SK-N-SH (cell line): ENCODE data around the gene OR6V1. TPM values are rescaled to one million over a fixed set of nuclear protein-coding genes. Genes with fewer than 3 reads are reported as not detected.

Experiments used
- CTCF ChIA-PET: fragments of 300-600, 350-600 bp; formaldehyde crosslinking; extraction: SDS; loops from one replicate; lab custom pipeline; 2021; lab: Yijun Ruan, JAX
- POLR2A ChIA-PET: fragments of 350-600 bp; sonication (Branson Sonifier 250); formaldehyde crosslinking; extraction: SDS; loops from one replicate; lab custom pipeline; 2020; ENCODE audit warnings: antibody characterized with exemption, inconsistent platforms; lab: Yijun Ruan, JAX
- DNase-seq: peaks from one replicate; pipeline ENCODE4 v3.0.0; 2012
- H2AFZ ChIP-seq: fragments of 200-600 bp; sonication (generic); 2 replicates; pipeline ENCODE4 v1.8.1; 2016; ENCODE audit warnings: antibody characterized with exemption, mild to moderate bottlenecking, low read depth
- H3F3A ChIP-seq: fragments of 200-600 bp; sonication (generic); replicated peaks from 2 replicates; pipeline ENCODE3; 2016; ENCODE audit warnings: antibody characterized with exemption, mild to moderate bottlenecking; ENCODE audit not compliant: insufficient read depth
- H3K27ac ChIP-seq, 2 experiments: fragments of 200-500 bp in 1 of 2; fragments of 200-600 bp in 1 of 2; sonication (Bioruptor generic) in 1 of 2; sonication (generic), shearing (Covaris generic) in 1 of 2; 2 replicates each; pipeline versions ENCODE4 v1.5.1 to v1.6.1; 2014 to 2016; ENCODE audit warnings: low read depth in 2 of 2, inconsistent platforms in 1 of 2, low read length in 1 of 2, mild to moderate bottlenecking in 1 of 2, mixed read lengths in 1 of 2
- H3K27me3 ChIP-seq: fragments of 200-600 bp; sonication (generic), shearing (Covaris generic); 2 replicates; pipeline ENCODE4 v1.6.1; 2016; ENCODE audit warnings: mixed run types; ENCODE audit not compliant: insufficient read depth
- H3K36me3 ChIP-seq, 2 experiments: fragments of 200-500 bp in 1 of 2; fragments of 200-600 bp in 1 of 2; sonication (Bioruptor generic) in 1 of 2; sonication (generic) in 1 of 2; replicated peaks in 1 of 2; 2 replicates each; pipeline versions ENCODE3 to v1.5.1; 2014 to 2016; ENCODE audit warnings: low read length in 1 of 2, mild to moderate bottlenecking in 1 of 2; ENCODE audit not compliant: insufficient read depth in 2 of 2, control insufficient read depth in 1 of 2
- H3K4me1 ChIP-seq, 2 experiments: fragments of 200-500 bp in 1 of 2; fragments of 200-600 bp in 1 of 2; sonication (Bioruptor generic) in 1 of 2; sonication (generic), shearing (Covaris generic) in 1 of 2; 2 replicates each; pipeline versions ENCODE4 v1.5.1 to v1.6.1; 2014 to 2016; ENCODE audit warnings: low read depth in 1 of 2, low read length in 1 of 2, mixed run types in 1 of 2; ENCODE audit not compliant: insufficient read depth in 2 of 2, control insufficient read depth in 1 of 2
- H3K4me2 ChIP-seq: fragments of 200-600 bp; sonication (generic), shearing (Covaris generic); 2 replicates; pipeline ENCODE4 v1.6.1; 2017; ENCODE audit warnings: mixed run types
- H3K4me3 ChIP-seq, 2 experiments: fragments of 200-500 bp in 1 of 2; fragments of 200-600 bp in 1 of 2; sonication (Bioruptor generic) in 1 of 2; sonication (generic), shearing (Covaris generic) in 1 of 2; 2 replicates each; pipeline versions ENCODE4 v1.5.1 to v1.8.1; 2014 to 2016; ENCODE audit warnings: low read depth in 2 of 2, inconsistent platforms in 1 of 2, low read length in 1 of 2, mild to moderate bottlenecking in 1 of 2, mixed read lengths in 1 of 2, moderate library complexity in 1 of 2
- H3K79me2 ChIP-seq: fragments of 200-600 bp; sonication (generic); 2 replicates; pipeline ENCODE4 v1.8.1; 2017; ENCODE audit warnings: mild to moderate bottlenecking; ENCODE audit not compliant: insufficient read depth
- H3K9ac ChIP-seq: fragments of 200-600 bp; sonication (generic); 2 replicates; pipeline ENCODE4 v1.6.1; 2017; ENCODE audit warnings: mixed run types
- H3K9me2 ChIP-seq: fragments of 200-600 bp; sonication (generic); 2 replicates; pipeline ENCODE4 v1.6.1; 2017; ENCODE audit warnings: mixed run types
- H3K9me3 ChIP-seq: fragments of 200-600 bp; sonication (generic); 2 replicates; pipeline ENCODE4 v1.6.1; 2017; ENCODE audit warnings: mixed run types, mild to moderate bottlenecking, moderate library complexity
- H4K20me1 ChIP-seq: fragments of 200-600 bp; sonication (generic); 2 replicates; pipeline ENCODE4 v1.6.1; 2017; ENCODE audit warnings: mild to moderate bottlenecking, mixed run types; ENCODE audit not compliant: insufficient read depth
- CHD2 ChIP-seq: fragments of 150-350 bp; IDR thresholded peaks from 2 replicates; pipeline ENCODE4 v1.6.1; 2018; ENCODE audit warnings: low read length; ENCODE audit not compliant: partially characterized antibody
- EZH2phosphoT487 ChIP-seq: fragments of 200-600 bp; sonication (generic); IDR thresholded peaks from 2 replicates; pipeline ENCODE4 v1.6.1; 2017; ENCODE audit warnings: low read depth, mixed run types, mild to moderate bottlenecking, antibody characterized with exemption, moderate library complexity, borderline replicate concordance
- FOXJ3 ChIP-seq: sonication (generic); formaldehyde crosslinking; IDR thresholded peaks from 2 replicates; pipeline ENCODE4 v1.5.1; 2020; ENCODE audit warnings: mild to moderate bottlenecking, missing genetic modification reagents
- FOXM1 ChIP-seq: IDR thresholded peaks from 2 replicates; pipeline ENCODE4 v1.4.0; 2012; ENCODE audit warnings: low read depth, mild to moderate bottlenecking
- GABPA ChIP-seq: IDR thresholded peaks from 2 replicates; pipeline ENCODE4 v1.4.0; 2012; ENCODE audit warnings: low read depth, mild to moderate bottlenecking
- GATA2 ChIP-seq: sonication (generic); formaldehyde crosslinking; IDR thresholded peaks from 2 replicates; pipeline ENCODE4 v1.5.0; 2020; ENCODE audit warnings: mild to moderate bottlenecking, missing genetic modification reagents
- JUND ChIP-seq: IDR thresholded peaks from 2 replicates; pipeline ENCODE4 v1.4.0; 2012
- MEF2A ChIP-seq: IDR thresholded peaks from 2 replicates; pipeline ENCODE4 v1.4.0; 2012; ENCODE audit warnings: low read depth, borderline replicate concordance
- NFIC ChIP-seq: IDR thresholded peaks from 2 replicates; pipeline ENCODE4 v1.4.0; 2012; ENCODE audit warnings: borderline replicate concordance
- NRF1 ChIP-seq: IDR thresholded peaks from 2 replicates; pipeline ENCODE4 v1.6.1; 2012; ENCODE audit warnings: low read depth, mild to moderate bottlenecking, low read length
- POLR2AphosphoS5 ChIP-seq: IDR thresholded peaks from 2 replicates; pipeline ENCODE4 v1.6.1; 2012; ENCODE audit warnings: low read depth, low read length
- RFX5 ChIP-seq: IDR thresholded peaks from 2 replicates; pipeline ENCODE4 v1.6.1; 2012; ENCODE audit warnings: mild to moderate bottlenecking, improper control_type of control experiment, low read length
- RXRA ChIP-seq: IDR thresholded peaks from 2 replicates; pipeline ENCODE4 v1.4.0; 2012; ENCODE audit warnings: low read depth, mild to moderate bottlenecking, borderline replicate concordance
- SIN3A ChIP-seq: IDR thresholded peaks from 2 replicates; pipeline ENCODE4 v1.6.1; 2012; ENCODE audit warnings: low read depth, mild to moderate bottlenecking, low read length, moderate library complexity, borderline replicate concordance
- TAF1 ChIP-seq: IDR thresholded peaks from 2 replicates; pipeline ENCODE4 v1.6.1; 2012; ENCODE audit warnings: low read depth, mild to moderate bottlenecking, low read length, moderate library complexity, borderline replicate concordance
- TCF12 ChIP-seq: IDR thresholded peaks from 2 replicates; pipeline ENCODE4 v1.4.0; 2012
- TEAD4 ChIP-seq: IDR thresholded peaks from 2 replicates; pipeline ENCODE4 v1.4.0; 2012; ENCODE audit warnings: mild to moderate bottlenecking, borderline replicate concordance; ENCODE audit not compliant: insufficient read depth
- YY1 ChIP-seq: IDR thresholded peaks from 2 replicates; pipeline ENCODE4 v1.4.0; 2012; ENCODE audit warnings: low read depth, mild to moderate bottlenecking
- WGBS: methylation state at CpG from one replicate; pipeline ENCODE4 v1.1.6; 2017; ENCODE audit warnings: low lambda C conversion rate; 5-methylcytosine and 5-hydroxymethylcytosine counted together
- polyA plus RNA-seq, 3 experiments: library from polyadenylated mRNA; depleted of rRNA; stranded (reverse); fragments of >200 nt; gene quantifications; 2 replicates each; pipeline ENCODE4 v1.2.3, GENCODE V29; 2012
- TF ChIP-seq, protein P1 (sequence below): IDR thresholded peaks from 2 replicates; pipeline ENCODE4 v1.4.0; 2012; ENCODE audit warnings: low read depth, borderline replicate concordance
- TF ChIP-seq, protein P2 (sequence below): fragments of 150-350 bp; IDR thresholded peaks from 2 replicates; pipeline ENCODE4 v1.6.1; 2016; ENCODE audit warnings: mild to moderate bottlenecking, low read depth, low read length
- TF ChIP-seq, protein P3 (sequence below): fragments of 150-350 bp; IDR thresholded peaks from 2 replicates; pipeline ENCODE4 v1.6.1; 2017; ENCODE audit warnings: antibody characterized with exemption, low read length, low read depth, borderline replicate concordance
- TF ChIP-seq, protein P4 (sequence below): IDR thresholded peaks from 2 replicates; pipeline ENCODE4 v1.6.1; 2012; ENCODE audit warnings: mild to moderate bottlenecking, low read depth, low read length, moderate library complexity

Gene OR6V1
- polyA plus RNA-seq, 1 of the 3 experiments (the other 2 are of a cell fraction): not detected

DNA sequence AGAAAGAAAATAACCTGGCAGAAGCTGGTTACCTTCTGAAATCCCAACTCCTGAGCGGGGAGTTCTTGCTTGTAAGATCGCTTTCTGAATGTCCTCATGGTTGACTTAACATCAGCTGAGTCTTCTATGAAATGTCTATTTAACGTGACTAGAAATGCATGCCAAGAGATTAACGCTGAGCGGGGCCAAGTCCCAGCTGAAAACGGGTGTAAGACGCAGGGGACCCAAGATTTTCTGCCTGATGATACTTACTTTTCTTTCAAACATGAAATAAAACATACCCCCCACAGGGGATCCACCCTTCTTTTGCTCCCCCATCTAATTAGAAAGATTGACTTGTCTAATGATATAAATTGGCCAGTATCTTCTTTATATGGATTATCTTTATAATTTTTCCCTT is 40.1 kb upstream of the OR6V1 start (continued):
- TF ChIP-seq, protein P1, sequence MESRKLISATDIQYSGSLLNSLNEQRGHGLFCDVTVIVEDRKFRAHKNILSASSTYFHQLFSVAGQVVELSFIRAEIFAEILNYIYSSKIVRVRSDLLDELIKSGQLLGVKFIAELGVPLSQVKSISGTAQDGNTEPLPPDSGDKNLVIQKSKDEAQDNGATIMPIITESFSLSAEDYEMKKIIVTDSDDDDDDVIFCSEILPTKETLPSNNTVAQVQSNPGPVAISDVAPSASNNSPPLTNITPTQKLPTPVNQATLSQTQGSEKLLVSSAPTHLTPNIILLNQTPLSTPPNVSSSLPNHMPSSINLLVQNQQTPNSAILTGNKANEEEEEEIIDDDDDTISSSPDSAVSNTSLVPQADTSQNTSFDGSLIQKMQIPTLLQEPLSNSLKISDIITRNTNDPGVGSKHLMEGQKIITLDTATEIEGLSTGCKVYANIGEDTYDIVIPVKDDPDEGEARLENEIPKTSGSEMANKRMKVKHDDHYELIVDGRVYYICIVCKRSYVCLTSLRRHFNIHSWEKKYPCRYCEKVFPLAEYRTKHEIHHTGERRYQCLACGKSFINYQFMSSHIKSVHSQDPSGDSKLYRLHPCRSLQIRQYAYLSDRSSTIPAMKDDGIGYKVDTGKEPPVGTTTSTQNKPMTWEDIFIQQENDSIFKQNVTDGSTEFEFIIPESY: no peak
- no peak for TF ChIP-seq POLR2AphosphoS5
- no peak for TF ChIP-seq RFX5
- no peak for TF ChIP-seq TCF12
- no peak for TF ChIP-seq TAF1

DNA sequence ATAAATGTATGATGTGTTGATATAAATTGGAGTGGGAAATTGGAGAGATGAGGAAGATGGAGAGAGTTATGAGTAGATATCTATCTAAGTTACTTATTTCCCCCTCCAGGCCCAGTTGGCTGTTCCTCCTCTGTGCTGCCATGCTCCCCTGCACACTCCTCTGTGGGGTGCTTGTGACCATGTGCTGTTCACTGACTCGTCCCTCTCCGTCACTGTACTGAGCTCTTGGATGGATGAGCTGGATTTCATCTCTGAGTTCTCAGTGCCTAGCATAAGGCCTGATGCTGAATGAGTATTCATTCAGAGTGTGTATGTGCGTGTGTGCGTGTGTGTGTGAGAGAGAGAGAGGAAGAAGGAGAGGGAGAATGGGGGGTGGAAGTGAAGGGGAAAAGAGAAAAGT is 39.7 kb upstream of the OR6V1 start:
- no peak for DNase-seq
- 85% methylated on average over 4 of the region's 4 CpGs for WGBS
- H3K27ac ChIP-seq: no peak overlapping the region

More for the DNA sequence above, 39.7 kb upstream of the OR6V1 start:
- Histone ChIP-seq H3K27me3 (no peaks in the 10 kb centered on the region), H3K4me1 (peaks cover 3 to 33% of the 10 kb centered on the region in 2 experiments), H3K9ac (no peak overlapping the region), H3K4me3 (no peak overlapping the region), H3K9me2 (no peaks in the 10 kb centered on the region), H3K36me3 (no peaks in the 10 kb centered on the region), H2AFZ (no peak overlapping the region), H3K9me3 (no peaks in the 10 kb centered on the region), H3F3A (peaks cover 8% of the 10 kb centered on the region), H3K79me2 (no peaks in the 10 kb centered on the region), H4K20me1 (no peaks in the 10 kb centered on the region), H3K4me2 (no peak overlapping the region)
- TF ChIP-seq NFIC (no peak), TEAD4 (no peak), POLR2AphosphoS5 (no peak), GATA2 (no peak), CHD2 (no peak), SIN3A (no peak), FOXM1 (no peak), TAF1 (no peak), NRF1 (no peak), RXRA (no peak), JUND (no peak), GABPA (no peak), YY1 (no peak), MEF2A (no peak), FOXJ3 (CRISPR knock-in tag) (no peak), EZH2phosphoT487 (no peak)
- TF ChIP-seq, protein P2, sequence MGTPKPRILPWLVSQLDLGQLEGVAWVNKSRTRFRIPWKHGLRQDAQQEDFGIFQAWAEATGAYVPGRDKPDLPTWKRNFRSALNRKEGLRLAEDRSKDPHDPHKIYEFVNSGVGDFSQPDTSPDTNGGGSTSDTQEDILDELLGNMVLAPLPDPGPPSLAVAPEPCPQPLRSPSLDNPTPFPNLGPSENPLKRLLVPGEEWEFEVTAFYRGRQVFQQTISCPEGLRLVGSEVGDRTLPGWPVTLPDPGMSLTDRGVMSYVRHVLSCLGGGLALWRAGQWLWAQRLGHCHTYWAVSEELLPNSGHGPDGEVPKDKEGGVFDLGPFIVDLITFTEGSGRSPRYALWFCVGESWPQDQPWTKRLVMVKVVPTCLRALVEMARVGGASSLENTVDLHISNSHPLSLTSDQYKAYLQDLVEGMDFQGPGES: no peak
- TF ChIP-seq, protein P3, sequence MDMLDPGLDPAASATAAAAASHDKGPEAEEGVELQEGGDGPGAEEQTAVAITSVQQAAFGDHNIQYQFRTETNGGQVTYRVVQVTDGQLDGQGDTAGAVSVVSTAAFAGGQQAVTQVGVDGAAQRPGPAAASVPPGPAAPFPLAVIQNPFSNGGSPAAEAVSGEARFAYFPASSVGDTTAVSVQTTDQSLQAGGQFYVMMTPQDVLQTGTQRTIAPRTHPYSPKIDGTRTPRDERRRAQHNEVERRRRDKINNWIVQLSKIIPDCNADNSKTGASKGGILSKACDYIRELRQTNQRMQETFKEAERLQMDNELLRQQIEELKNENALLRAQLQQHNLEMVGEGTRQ: no peak
- TF ChIP-seq, protein P1: no peak
- TF ChIP-seq, protein P4, sequence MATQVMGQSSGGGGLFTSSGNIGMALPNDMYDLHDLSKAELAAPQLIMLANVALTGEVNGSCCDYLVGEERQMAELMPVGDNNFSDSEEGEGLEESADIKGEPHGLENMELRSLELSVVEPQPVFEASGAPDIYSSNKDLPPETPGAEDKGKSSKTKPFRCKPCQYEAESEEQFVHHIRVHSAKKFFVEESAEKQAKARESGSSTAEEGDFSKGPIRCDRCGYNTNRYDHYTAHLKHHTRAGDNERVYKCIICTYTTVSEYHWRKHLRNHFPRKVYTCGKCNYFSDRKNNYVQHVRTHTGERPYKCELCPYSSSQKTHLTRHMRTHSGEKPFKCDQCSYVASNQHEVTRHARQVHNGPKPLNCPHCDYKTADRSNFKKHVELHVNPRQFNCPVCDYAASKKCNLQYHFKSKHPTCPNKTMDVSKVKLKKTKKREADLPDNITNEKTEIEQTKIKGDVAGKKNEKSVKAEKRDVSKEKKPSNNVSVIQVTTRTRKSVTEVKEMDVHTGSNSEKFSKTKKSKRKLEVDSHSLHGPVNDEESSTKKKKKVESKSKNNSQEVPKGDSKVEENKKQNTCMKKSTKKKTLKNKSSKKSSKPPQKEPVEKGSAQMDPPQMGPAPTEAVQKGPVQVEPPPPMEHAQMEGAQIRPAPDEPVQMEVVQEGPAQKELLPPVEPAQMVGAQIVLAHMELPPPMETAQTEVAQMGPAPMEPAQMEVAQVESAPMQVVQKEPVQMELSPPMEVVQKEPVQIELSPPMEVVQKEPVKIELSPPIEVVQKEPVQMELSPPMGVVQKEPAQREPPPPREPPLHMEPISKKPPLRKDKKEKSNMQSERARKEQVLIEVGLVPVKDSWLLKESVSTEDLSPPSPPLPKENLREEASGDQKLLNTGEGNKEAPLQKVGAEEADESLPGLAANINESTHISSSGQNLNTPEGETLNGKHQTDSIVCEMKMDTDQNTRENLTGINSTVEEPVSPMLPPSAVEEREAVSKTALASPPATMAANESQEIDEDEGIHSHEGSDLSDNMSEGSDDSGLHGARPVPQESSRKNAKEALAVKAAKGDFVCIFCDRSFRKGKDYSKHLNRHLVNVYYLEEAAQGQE: no peak
- ChIA-PET POLR2A (no interaction called here), CTCF (interaction anchor here (1.1 to 23.7 kb wide), 3 partner anchors 9 to 477 kb away, joined by 3 to 450 read pairs (median 3); partner anchors contain the start of gene TAS2R40)
